ENCODE measurements around the gene NBAS. TPM values are rescaled to one million over a fixed set of nuclear protein-coding genes. Genes with fewer than 3 reads are reported as not detected.

NBAS gene
- total RNA-seq, 1 experiment from 2014 or later: 33.4 TPM

GRCh38 chr2:15246870-15247269, 314.3 kb downstream of the NBAS start:
- no peaks in the 10 kb centered on the region for H3K27me3 ChIP-seq (replicated peaks)
- H3K36me3 ChIP-seq: no peaks in the 10 kb centered on the region
- no peaks in the 10 kb centered on the region for H3K4me1 ChIP-seq (replicated peaks)
- H3K27ac ChIP-seq: no peak overlapping the region
- H3K9me3 ChIP-seq (replicated peaks): no peaks in the 10 kb centered on the region
- no peak for DNase-seq (ENCODE audit: low read depth in 1 of 2, low spot score in 2 of 2)
- H3K4me3 ChIP-seq: no peak overlapping the region

GRCh38 chr2:15243762-15244161, 317.4 kb downstream of the NBAS start:
- H3K27ac ChIP-seq: no peak overlapping the region
- H3K4me3 ChIP-seq: no peak overlapping the region
- H3K4me1 ChIP-seq (replicated peaks): no peaks in the 10 kb centered on the region
- H3K36me3 ChIP-seq: no peaks in the 10 kb centered on the region
- DNase-seq (ENCODE audit: low read depth in 1 of 2, low spot score in 2 of 2): no peak
- H3K27me3 ChIP-seq (replicated peaks): no peaks in the 10 kb centered on the region
- no peaks in the 10 kb centered on the region for H3K9me3 ChIP-seq (replicated peaks)

- H3K4me3 ChIP-seq: no peak overlapping the region
- no peaks in the 10 kb centered on the region for H3K4me1 ChIP-seq (replicated peaks)
- H3K36me3 ChIP-seq: no peaks in the 10 kb centered on the region
- DNase-seq (ENCODE audit: low read depth in 1 of 2, low spot score in 2 of 2): no peak
- H3K27me3 ChIP-seq (replicated peaks): no peaks in the 10 kb centered on the region
- no peak overlapping the region for H3K27ac ChIP-seq
- no peaks in the 10 kb centered on the region for H3K9me3 ChIP-seq (replicated peaks)
Measured at GRCh38 chr2:15242936-15243461, 318.1 kb downstream of the NBAS start.

GRCh38 chr2:15241929-15242328, 319.2 kb downstream of the NBAS start:
- Histone ChIP-seq H3K9me3 (replicated peaks) (no peaks in the 10 kb centered on the region), H3K27ac (no peak overlapping the region), H3K36me3 (no peaks in the 10 kb centered on the region), H3K4me3 (no peak overlapping the region), H3K27me3 (replicated peaks) (no peaks in the 10 kb centered on the region), H3K4me1 (replicated peaks) (no peaks in the 10 kb centered on the region)
- DNase-seq (ENCODE audit: low read depth in 1 of 2, low spot score in 2 of 2): no peak

GRCh38 chr2:15241201-15241600, 319.9 kb downstream of the NBAS start:
- no peaks in the 10 kb centered on the region for H3K36me3 ChIP-seq
- no peaks in the 10 kb centered on the region for H3K4me1 ChIP-seq (replicated peaks)
- H3K4me3 ChIP-seq: no peak overlapping the region
- no peaks in the 10 kb centered on the region for H3K9me3 ChIP-seq (replicated peaks)
- H3K27ac ChIP-seq: no peak overlapping the region
- DNase-seq (ENCODE audit: low read depth in 1 of 2, low spot score in 2 of 2): no peak
- no peaks in the 10 kb centered on the region for H3K27me3 ChIP-seq (replicated peaks)

- Histone ChIP-seq H3K36me3 (no peaks in the 10 kb centered on the region), H3K27ac (no peak overlapping the region), H3K9me3 (replicated peaks) (no peaks in the 10 kb centered on the region), H3K4me3 (no peak overlapping the region), H3K27me3 (replicated peaks) (no peaks in the 10 kb centered on the region), H3K4me1 (replicated peaks) (no peaks in the 10 kb centered on the region)
- DNase-seq (ENCODE audit: low read depth in 1 of 2, low spot score in 2 of 2): no peak
Measured at GRCh38 chr2:15238028-15238427, 323.1 kb downstream of the NBAS start.

GRCh38 chr2:15230599-15231192, 330.4 kb downstream of the NBAS start:
- Histone ChIP-seq H3K9me3 (replicated peaks) (no peaks in the 10 kb centered on the region), H3K36me3 (0 out of 2 replicates have a peak, but pooled peaks cover 2% of the 10 kb centered on the region), H3K27me3 (replicated peaks) (no peaks in the 10 kb centered on the region), H3K4me3 (no peak overlapping the region), H3K27ac (no peak overlapping the region), H3K4me1 (replicated peaks) (no peaks in the 10 kb centered on the region)
- no peak for DNase-seq (ENCODE audit: low read depth in 1 of 2, low spot score in 2 of 2)

GRCh38 chr2:15226661-15227060, 334.5 kb downstream of the NBAS start:
- no peaks in the 10 kb centered on the region for H3K9me3 ChIP-seq (replicated peaks)
- no peak for DNase-seq (ENCODE audit: low read depth in 1 of 2, low spot score in 2 of 2)
- 0 out of 2 replicates have a peak, but pooled peaks cover 8% of the 10 kb centered on the region for H3K4me1 ChIP-seq (replicated peaks)
- H3K27me3 ChIP-seq (replicated peaks): no peaks in the 10 kb centered on the region
- 0 out of 2 replicates have a peak, but pooled peaks cover 2% of the 10 kb centered on the region for H3K36me3 ChIP-seq
- no peak overlapping the region for H3K4me3 ChIP-seq
- H3K27ac ChIP-seq: no peak overlapping the region

GRCh38 chr2:15225131-15225530, 336.0 kb downstream of the NBAS start:
- 0 out of 2 replicates have a peak, but pooled peaks cover 2% of the 10 kb centered on the region for H3K36me3 ChIP-seq
- H3K27me3 ChIP-seq (replicated peaks): no peaks in the 10 kb centered on the region
- DNase-seq (ENCODE audit: low read depth in 1 of 2, low spot score in 2 of 2): no peak
- H3K9me3 ChIP-seq (replicated peaks): no peaks in the 10 kb centered on the region
- H3K27ac ChIP-seq: no peak overlapping the region
- H3K4me3 ChIP-seq: no peak overlapping the region
- H3K4me1 ChIP-seq (replicated peaks): 0 out of 2 replicates have a peak, but pooled peaks cover 8% of the 10 kb centered on the region

- no peak for DNase-seq (ENCODE audit: low read depth in 1 of 2, low spot score in 2 of 2)
- Histone ChIP-seq H3K36me3 (0 out of 2 replicates have a peak, but pooled peaks cover 2% of the 10 kb centered on the region), H3K27ac (peak overlapping the region; percentile 16), H3K4me3 (no peak overlapping the region), H3K4me1 (replicated peaks) (0 out of 2 replicates have a peak, but pooled peaks cover 8% of the 10 kb centered on the region), H3K9me3 (replicated peaks) (no peaks in the 10 kb centered on the region), H3K27me3 (replicated peaks) (no peaks in the 10 kb centered on the region)
Measured at GRCh38 chr2:15224641-15225040, 336.5 kb downstream of the NBAS start.

GRCh38 chr2:15223887-15224286, 337.2 kb downstream of the NBAS start:
- Histone ChIP-seq H3K9me3 (replicated peaks) (no peaks in the 10 kb centered on the region), H3K27ac (peak overlapping the region; percentile 16), H3K27me3 (replicated peaks) (no peaks in the 10 kb centered on the region), H3K4me3 (no peak overlapping the region), H3K4me1 (replicated peaks) (0 out of 2 replicates have a peak, but pooled peaks cover 8% of the 10 kb centered on the region), H3K36me3 (0 out of 2 replicates have a peak, but pooled peaks cover 2% of the 10 kb centered on the region)
- peak in 1 of 2 experiments; percentile 50 for DNase-seq (ENCODE audit: low read depth in 1 of 2, low spot score in 2 of 2)

GRCh38 chr2:15222856-15223255, 338.3 kb downstream of the NBAS start:
- 0 out of 2 replicates have a peak, but pooled peaks cover 8% of the 10 kb centered on the region for H3K4me1 ChIP-seq (replicated peaks)
- no peaks in the 10 kb centered on the region for H3K9me3 ChIP-seq (replicated peaks)
- DNase-seq (ENCODE audit: low read depth in 1 of 2, low spot score in 2 of 2): no peak
- H3K36me3 ChIP-seq: no peaks in the 10 kb centered on the region
- no peaks in the 10 kb centered on the region for H3K27me3 ChIP-seq (replicated peaks)
- H3K4me3 ChIP-seq: no peak overlapping the region
- no peak overlapping the region for H3K27ac ChIP-seq

- Histone ChIP-seq H3K27me3 (replicated peaks) (no peaks in the 10 kb centered on the region), H3K36me3 (no peaks in the 10 kb centered on the region), H3K9me3 (replicated peaks) (no peaks in the 10 kb centered on the region), H3K4me1 (replicated peaks) (0 out of 2 replicates have a peak, but pooled peaks cover 8% of the 10 kb centered on the region), H3K27ac (no peak overlapping the region), H3K4me3 (no peak overlapping the region)
- DNase-seq (ENCODE audit: low read depth in 1 of 2, low spot score in 2 of 2): no peak
Measured at GRCh38 chr2:15220603-15221002, 340.5 kb downstream of the NBAS start.

- no peaks in the 10 kb centered on the region; the same call in 1 of the 2 replicates for H3K36me3 ChIP-seq
- no peak overlapping the region for H3K27ac ChIP-seq
- no peaks in the 10 kb centered on the region for H3K27me3 ChIP-seq (replicated peaks)
- DNase-seq (ENCODE audit: low read depth in 1 of 2, low spot score in 2 of 2): no peak
- no peak overlapping the region for H3K4me3 ChIP-seq
- H3K9me3 ChIP-seq (replicated peaks): no peaks in the 10 kb centered on the region
- H3K4me1 ChIP-seq (replicated peaks): no peaks in the 10 kb centered on the region
Measured at GRCh38 chr2:15218423-15219086, 342.6 kb downstream of the NBAS start.
